ENCODE data around the gene CEMIP.
A peak's percentile ranks its signal among the peaks of the same experiment; 100 is the strongest.

CEMIP gene

GRCh38 chr15:80978685-80979329 lies 199.6 kb downstream of the CEMIP start:
- peak overlapping the region; percentile 40 for H3K27ac ChIP-seq
- TF ChIP-seq CTCF (IDR thresholded peaks at IDR 0.05) (no peak), ZFX (IDR thresholded peaks at IDR 0.05; ENCODE audit: borderline replicate concordance) (no peak)

DNA sequence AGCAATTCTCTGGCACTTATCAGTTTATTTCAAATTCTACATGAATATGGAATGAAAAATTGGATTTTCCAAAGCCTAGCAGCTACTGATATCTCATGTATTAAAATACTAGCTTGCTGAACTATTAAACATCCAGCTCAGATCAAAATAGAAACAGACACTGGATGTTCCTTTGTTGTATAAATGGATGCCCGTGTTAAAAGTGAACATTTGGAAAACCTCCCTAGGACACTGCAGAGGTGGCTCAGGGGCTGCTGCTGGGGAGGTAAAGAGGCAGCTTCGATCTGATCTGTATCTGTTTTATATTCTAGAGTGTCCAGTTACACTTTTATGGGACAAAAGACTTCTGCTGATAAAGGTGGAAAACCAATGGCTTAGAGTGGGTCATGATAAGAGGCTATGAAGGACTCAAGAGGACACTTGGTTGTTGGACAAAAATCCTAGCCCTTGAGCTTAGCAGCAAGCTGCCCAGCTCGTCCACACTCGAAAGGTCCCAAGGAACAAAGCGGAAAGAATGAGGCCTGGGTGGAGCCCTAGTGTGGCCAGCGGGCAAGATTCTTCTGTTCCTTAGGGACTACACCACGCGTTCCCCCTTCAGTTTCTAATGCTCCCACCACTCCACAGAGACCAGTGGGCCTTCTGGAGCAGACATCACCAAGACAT lies 200.5 kb downstream of the CEMIP start:
- TF ChIP-seq ZFX (IDR thresholded peaks at IDR 0.05; ENCODE audit: borderline replicate concordance) (no peak), CTCF (IDR thresholded peaks at IDR 0.05) (no peak)
- peak overlapping the region; percentile 40 for H3K27ac ChIP-seq

GRCh38 chr15:80982205-80982604 lies 203.0 kb downstream of the CEMIP start:
- TF ChIP-seq ZFX (IDR thresholded peaks at IDR 0.05; ENCODE audit: borderline replicate concordance): no peak
- peak; percentile 21; the same call in 1 of the 2 replicates for TF ChIP-seq CTCF (IDR thresholded peaks at IDR 0.05)
- H3K27ac ChIP-seq: no peak overlapping the region

DNA sequence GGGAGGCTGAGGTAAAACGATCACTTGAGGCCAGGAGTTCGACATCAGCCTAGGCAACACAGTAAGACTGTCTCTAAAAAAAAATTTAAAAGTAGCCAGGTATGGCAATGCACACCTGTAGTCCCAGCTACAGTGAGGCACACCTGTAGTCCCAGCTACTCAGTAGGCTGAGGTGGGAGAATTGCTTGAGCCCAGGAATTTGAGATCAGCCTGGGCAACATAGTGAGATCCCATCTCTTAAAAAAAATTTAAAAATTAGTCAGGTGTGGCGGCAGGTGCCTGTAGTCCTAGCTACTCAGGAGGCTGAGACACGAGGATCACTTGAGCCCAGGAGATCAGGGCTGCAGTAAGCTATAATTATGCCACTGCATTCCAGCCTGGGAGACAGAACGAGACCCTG lies 203.7 kb downstream of the CEMIP start:
- no peak overlapping the region for H3K27ac ChIP-seq
- no peak for TF ChIP-seq ZFX (IDR thresholded peaks at IDR 0.05; ENCODE audit: borderline replicate concordance)
- no peak for TF ChIP-seq CTCF (IDR thresholded peaks at IDR 0.05)

DNA sequence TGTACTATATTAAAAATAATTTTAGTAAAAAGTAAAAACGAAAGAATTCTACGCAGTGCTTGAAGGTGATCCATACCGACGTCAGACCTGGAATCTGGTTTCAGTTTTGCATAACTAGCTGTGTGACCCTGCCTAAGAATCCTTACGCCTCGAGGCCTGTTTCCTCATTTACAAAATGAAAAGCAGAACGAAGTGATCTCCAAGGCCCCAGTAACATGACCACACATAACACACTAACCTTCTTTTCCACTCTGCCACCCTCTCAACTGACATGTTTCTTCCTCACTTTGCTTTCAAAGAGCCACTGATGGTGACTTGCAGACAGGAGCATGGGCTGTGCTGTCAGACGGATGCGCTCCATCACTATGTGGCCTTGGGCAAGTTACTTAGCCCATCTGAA lies 205.7 kb downstream of the CEMIP start:
- no peak overlapping the region for H3K27ac ChIP-seq
- TF ChIP-seq CTCF (IDR thresholded peaks at IDR 0.05): no peak
- TF ChIP-seq ZFX (IDR thresholded peaks at IDR 0.05; ENCODE audit: borderline replicate concordance): no peak

- no peak overlapping the region for H3K27ac ChIP-seq
- TF ChIP-seq ZFX (IDR thresholded peaks at IDR 0.05; ENCODE audit: borderline replicate concordance): no peak
- no peak for TF ChIP-seq CTCF (IDR thresholded peaks at IDR 0.05)
Measured at GRCh38 chr15:80985981-80986380, 206.8 kb downstream of the CEMIP start.

DNA sequence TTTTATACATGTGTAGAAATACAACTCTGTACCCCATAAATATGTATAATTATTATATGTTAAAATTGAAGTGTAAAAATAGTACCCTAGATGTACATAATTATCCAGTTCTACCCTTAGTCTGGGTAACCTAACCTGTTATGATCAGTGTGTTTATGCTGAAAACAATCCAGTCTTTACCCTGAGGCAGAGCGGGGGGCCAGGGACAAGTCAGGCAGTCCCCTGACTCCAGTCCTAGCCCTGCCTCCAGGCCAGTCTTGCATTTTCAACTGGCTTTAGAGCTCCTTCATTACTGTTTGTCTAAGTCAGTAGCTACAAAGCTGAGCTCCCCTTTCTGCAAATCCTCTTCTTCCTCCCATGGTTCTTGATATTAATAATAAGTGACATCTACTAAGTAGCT lies 207.3 kb downstream of the CEMIP start:
- TF ChIP-seq ZFX (IDR thresholded peaks at IDR 0.05; ENCODE audit: borderline replicate concordance) (no peak), CTCF (IDR thresholded peaks at IDR 0.05) (no peak)
- no peak overlapping the region for H3K27ac ChIP-seq
